Dendritic cell treated with granulocyte-macrophage colony-stimulating factor and Interleukin-4, amounts not matched to agents 40 ng/mL and 50 ng/mL, for 4 days (primary cell): ENCODE measurements around the gene LAMB3.

Source experiments
- H3K27ac Mint-ChIP-seq: one replicate; pipeline ENCODE4 v1.8.0; 2022; ENCODE audit warnings: mild to moderate bottlenecking, mixed read lengths
- H3K27me3 Mint-ChIP-seq: one replicate; pipeline ENCODE4 v1.8.0; 2022; ENCODE audit warnings: mild to moderate bottlenecking, mixed read lengths
- H3K36me3 Mint-ChIP-seq: one replicate; pipeline ENCODE4 v1.8.0; 2022; ENCODE audit warnings: low read depth, mixed read lengths
- H3K4me1 Mint-ChIP-seq: one replicate; pipeline ENCODE4 v1.8.0; 2022; ENCODE audit warnings: low read depth, mixed read lengths
- H3K4me3 Mint-ChIP-seq: one replicate; pipeline ENCODE4 v1.8.0; 2022; ENCODE audit warnings: mild to moderate bottlenecking, moderate library complexity, mixed read lengths
- H3K9me3 Mint-ChIP-seq: one replicate; pipeline ENCODE4 v1.8.0; 2022; ENCODE audit warnings: mixed read lengths
- intact Hi-C: fragments of 100-400 bp; cut with micrococcal nuclease; formaldehyde crosslinking; loops from one replicate; pipeline ENCODE4 v1.15.0; 2022

LAMB3 gene

DNA sequence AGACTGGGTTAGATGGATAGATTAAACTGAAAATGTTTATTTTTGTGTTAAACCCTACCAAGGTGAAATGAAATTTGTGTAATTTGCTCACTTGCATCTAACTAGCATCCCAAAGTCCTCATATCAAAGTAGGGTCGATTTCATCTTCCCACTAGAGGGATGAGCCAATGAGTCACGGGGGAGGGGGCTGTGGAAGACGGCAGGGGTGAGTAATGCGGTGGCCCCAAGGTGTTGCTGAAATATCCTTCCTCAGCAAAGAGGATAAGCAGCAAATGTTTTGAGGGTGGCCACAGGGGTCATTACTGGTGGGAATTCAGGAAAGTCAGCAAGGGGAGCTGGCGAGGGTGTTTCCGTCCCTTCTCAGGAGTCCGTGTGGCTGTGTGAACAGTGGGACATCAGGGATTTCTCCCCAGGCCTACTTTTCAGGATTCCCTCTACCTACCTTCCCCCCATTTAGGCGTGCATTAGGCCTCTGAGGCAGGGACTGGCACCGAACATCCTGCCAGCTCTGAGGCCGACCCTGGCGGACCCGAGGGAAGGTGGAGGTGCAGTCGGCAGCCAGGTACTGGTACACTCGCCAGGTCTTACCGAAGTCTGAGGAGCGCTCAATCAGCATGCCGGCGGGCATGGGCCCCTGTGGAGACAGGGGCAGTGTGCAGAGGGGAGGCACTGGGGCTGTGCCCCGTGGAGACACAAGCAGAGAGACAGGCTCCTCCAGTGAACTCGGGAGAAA is 18.1 kb downstream of the LAMB3 start:
- Mint-ChIP-seq H3K4me3 (no peak overlapping the region), H3K27ac (no peak overlapping the region)
- intact Hi-C loops, result no loop called here

DNA sequence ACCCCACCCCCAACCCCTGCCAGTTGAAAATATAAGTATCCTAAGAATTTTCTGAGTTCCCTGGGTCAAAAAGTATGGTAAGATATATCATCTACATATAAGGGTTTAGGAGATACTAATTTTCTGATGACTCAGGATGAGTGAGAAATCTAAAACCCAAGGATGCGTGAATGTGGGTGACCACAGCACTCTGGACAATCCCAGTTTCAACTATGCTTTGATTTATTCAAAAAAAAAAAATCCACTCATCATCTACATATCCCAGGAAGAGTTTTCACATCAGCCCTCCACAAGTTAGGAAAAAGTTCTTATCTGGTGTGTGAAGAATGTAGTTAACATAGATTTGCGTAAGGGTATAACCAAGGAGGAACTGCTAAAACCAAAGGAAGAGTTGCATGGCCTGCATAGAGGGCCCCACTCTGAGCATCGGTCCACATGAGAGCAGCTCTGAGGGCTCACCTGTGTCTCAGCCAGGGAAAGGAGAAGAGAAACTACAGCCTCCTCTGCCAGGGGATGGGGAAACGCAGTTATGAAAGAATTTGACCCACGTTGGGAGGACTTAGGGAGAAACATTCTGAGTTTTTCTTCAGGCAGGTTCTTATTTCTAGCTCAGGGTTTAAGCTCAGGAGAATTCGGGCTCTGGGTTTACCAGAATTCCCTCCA is 18.8 kb downstream of the LAMB3 start:
- Mint-ChIP-seq H3K27ac (no peak overlapping the region), H3K36me3 (no peaks in the 10 kb centered on the region), H3K27me3 (peaks cover 41% of the 10 kb centered on the region), H3K9me3 (no peaks in the 10 kb centered on the region), H3K4me1 (peaks cover 24% of the 10 kb centered on the region), H3K4me3 (no peak overlapping the region)
- intact Hi-C loops, result no loop called here

More for the DNA sequence above, 18.1 kb downstream of the LAMB3 start:
- Mint-ChIP-seq H3K4me1 (peaks cover 21% of the 10 kb centered on the region), H3K27me3 (peaks cover 42% of the 10 kb centered on the region), H3K9me3 (no peaks in the 10 kb centered on the region), H3K36me3 (no peaks in the 10 kb centered on the region)

GRCh38 chr1:209630383-209631225 is 21.6 kb downstream of the LAMB3 start:
- Mint-ChIP-seq H3K27ac (no peak overlapping the region), H3K4me3 (no peak overlapping the region), H3K4me1 (peaks cover 51% of the 10 kb centered on the region), H3K9me3 (no peaks in the 10 kb centered on the region), H3K36me3 (no peaks in the 10 kb centered on the region), H3K27me3 (peaks cover 26% of the 10 kb centered on the region)
- intact Hi-C loops, result no loop called here

GRCh38 chr1:209629621-209630382 is 22.4 kb downstream of the LAMB3 start:
- Mint-ChIP-seq H3K27ac (no peak overlapping the region), H3K4me3 (no peak overlapping the region), H3K36me3 (no peaks in the 10 kb centered on the region), H3K9me3 (no peaks in the 10 kb centered on the region), H3K4me1 (peaks cover 48% of the 10 kb centered on the region), H3K27me3 (peaks cover 23% of the 10 kb centered on the region)
- intact Hi-C loops, result loop anchor here (5.0 kb wide), 1 partner anchor 42 kb away; no protein-coding TSS in a partner anchor

GRCh38 chr1:209628618-209629299 is 23.5 kb downstream of the LAMB3 start:
- no peaks in the 10 kb centered on the region for H3K36me3 Mint-ChIP-seq
- H3K4me1 Mint-ChIP-seq, result peaks cover 45% of the 10 kb centered on the region
- H3K4me3 Mint-ChIP-seq, result no peak overlapping the region
- H3K9me3 Mint-ChIP-seq, result no peaks in the 10 kb centered on the region
- intact Hi-C loops, result loop anchor here (5.0 kb wide), 1 partner anchor 44 kb away; no protein-coding TSS in a partner anchor
- no peak overlapping the region for H3K27ac Mint-ChIP-seq
- H3K27me3 Mint-ChIP-seq, result peaks cover 31% of the 10 kb centered on the region

- H3K27ac Mint-ChIP-seq, result peak overlapping the region; percentile 82
- no peak overlapping the region for H3K4me3 Mint-ChIP-seq
- intact Hi-C loops, result loop anchor here (2.0 to 5.0 kb wide), 3 partner anchors 25 to 51 kb away; no protein-coding TSS in a partner anchor
- peaks cover 40% of the 10 kb centered on the region for H3K4me1 Mint-ChIP-seq
- H3K9me3 Mint-ChIP-seq, result no peaks in the 10 kb centered on the region
- H3K27me3 Mint-ChIP-seq, result peaks cover 30% of the 10 kb centered on the region
- H3K36me3 Mint-ChIP-seq, result no peaks in the 10 kb centered on the region
Observed at GRCh38 chr1:209627732-209628196, 24.5 kb downstream of the LAMB3 start.

GRCh38 chr1:209627027-209627731 is 25.0 kb downstream of the LAMB3 start:
- H3K36me3 Mint-ChIP-seq, result peaks cover 2% of the 10 kb centered on the region
- intact Hi-C loops, result loop anchor here (2.0 to 5.0 kb wide), 3 partner anchors 24 to 50 kb away; no protein-coding TSS in a partner anchor
- H3K27ac Mint-ChIP-seq, result peak overlapping the region; percentile 82
- no peak overlapping the region for H3K4me3 Mint-ChIP-seq
- H3K9me3 Mint-ChIP-seq, result no peaks in the 10 kb centered on the region
- peaks cover 28% of the 10 kb centered on the region for H3K27me3 Mint-ChIP-seq
- peaks cover 41% of the 10 kb centered on the region for H3K4me1 Mint-ChIP-seq

GRCh38 chr1:209626346-209627026 is 25.7 kb downstream of the LAMB3 start:
- Mint-ChIP-seq H3K36me3 (peaks cover 9% of the 10 kb centered on the region), H3K27me3 (peaks cover 29% of the 10 kb centered on the region), H3K9me3 (no peaks in the 10 kb centered on the region), H3K4me3 (peak overlapping the region; percentile 37), H3K4me1 (peaks cover 48% of the 10 kb centered on the region), H3K27ac (peak overlapping the region; percentile 82)
- intact Hi-C loops, result loop anchor here (2.0 to 5.0 kb wide), 3 partner anchors 24 to 50 kb away; no protein-coding TSS in a partner anchor

DNA sequence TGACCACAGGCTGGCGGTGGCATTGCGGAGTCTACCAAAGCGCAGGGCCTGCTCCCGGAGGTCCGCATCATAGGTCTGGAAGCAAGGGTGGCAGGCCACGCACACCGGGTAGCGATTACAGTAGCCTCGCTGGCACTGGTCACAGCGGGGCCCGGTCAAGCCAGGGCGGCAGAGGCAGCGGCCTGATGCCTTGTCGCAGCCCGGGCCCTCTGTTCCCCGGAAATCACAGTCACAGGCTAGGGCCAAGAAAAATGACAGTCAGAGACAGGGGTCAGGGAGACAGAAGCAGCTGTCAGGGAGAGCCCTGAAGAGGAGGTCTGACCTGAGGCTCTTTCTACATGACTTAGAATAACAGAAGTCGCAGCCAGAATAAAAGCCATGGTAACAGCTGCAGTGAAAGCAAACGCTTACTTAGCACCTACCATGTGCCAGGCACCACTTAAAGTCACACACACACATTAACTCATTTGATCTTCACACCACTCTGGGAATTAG is 26.4 kb downstream of the LAMB3 start:
- H3K27ac Mint-ChIP-seq, result peak overlapping the region; percentile 82
- H3K9me3 Mint-ChIP-seq, result no peaks in the 10 kb centered on the region
- peaks cover 9% of the 10 kb centered on the region for H3K36me3 Mint-ChIP-seq
- no peak overlapping the region for H3K4me3 Mint-ChIP-seq
- intact Hi-C loops, result loop anchor here (2.0 to 5.0 kb wide), 3 partner anchors 23 to 49 kb away; no protein-coding TSS in a partner anchor
- peaks cover 30% of the 10 kb centered on the region for H3K27me3 Mint-ChIP-seq
- H3K4me1 Mint-ChIP-seq, result peaks cover 55% of the 10 kb centered on the region

DNA sequence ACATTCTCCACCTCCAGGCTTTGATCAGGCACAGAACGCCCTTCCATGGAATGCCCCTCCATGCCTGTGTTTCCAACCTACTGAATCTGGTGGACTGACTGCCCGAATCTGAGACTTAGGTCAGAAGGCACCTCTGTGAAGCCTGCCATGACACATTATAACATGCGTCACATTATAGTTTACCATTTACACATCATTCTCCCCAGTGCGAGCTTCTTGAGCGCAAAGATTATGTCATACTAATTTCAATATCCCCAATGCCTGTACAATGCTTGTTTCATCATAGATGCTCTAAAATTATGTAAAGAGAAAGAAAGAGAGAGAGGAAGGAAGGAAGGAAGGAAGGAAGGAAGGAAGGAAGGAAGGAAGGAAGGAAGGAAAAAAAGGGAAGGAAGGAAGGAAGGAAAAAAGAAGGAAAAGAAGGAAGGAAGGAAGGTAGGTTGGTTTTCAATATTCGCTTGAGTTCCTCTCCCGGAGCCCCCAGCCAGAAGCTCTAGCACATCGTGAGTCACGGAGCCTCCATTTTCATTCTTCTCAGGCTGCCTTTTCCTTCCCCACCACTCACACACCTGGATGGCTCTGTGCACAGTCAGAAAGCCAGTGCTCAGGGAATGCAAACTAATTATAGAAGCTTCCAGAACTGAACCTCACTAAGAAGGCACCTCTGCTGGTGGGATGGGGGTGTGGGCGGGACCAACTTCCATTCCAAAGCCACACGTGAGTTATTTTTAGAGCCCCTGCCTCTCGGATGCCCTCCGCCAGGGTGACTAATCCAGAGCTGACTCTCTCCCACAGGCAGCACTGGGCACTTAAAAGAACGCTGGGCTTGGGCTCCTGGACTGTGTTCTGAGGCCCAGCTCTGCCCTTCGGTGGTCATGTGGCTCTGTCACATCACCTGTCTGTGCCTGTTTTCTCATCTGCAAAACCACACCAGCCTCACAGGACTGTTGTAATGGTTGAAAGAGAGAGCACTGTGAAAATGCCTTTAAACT is 27.4 kb downstream of the LAMB3 start:
- no peaks in the 10 kb centered on the region for H3K9me3 Mint-ChIP-seq
- peaks cover 64% of the 10 kb centered on the region for H3K4me1 Mint-ChIP-seq
- H3K4me3 Mint-ChIP-seq, result no peak overlapping the region
- H3K36me3 Mint-ChIP-seq, result peaks cover 9% of the 10 kb centered on the region
- H3K27ac Mint-ChIP-seq, result peak overlapping the region; percentile 82
- intact Hi-C loops, result loop anchor here (5.0 kb wide), 1 partner anchor 47 kb away; no protein-coding TSS in a partner anchor
- peaks cover 30% of the 10 kb centered on the region for H3K27me3 Mint-ChIP-seq
